Trophoblast cell (in vitro differentiated cells and primary cell): ENCODE results near the gene TAF1.
"Not testable (repeated sequence)": the region's sequence is repeated elsewhere in the genome, so short reads cannot be mapped to it uniquely, and the experiment has no call there.

ENCODE experiments used
- DNase-seq, 2 donors: peaks; one replicate each; pipeline ENCODE4 v3.0.0-alpha.2; 2016
- H2AFZ ChIP-seq: 2 replicates; pipeline ENCODE4 v1.6.1; 2013; ENCODE audit warnings: low read length, moderate library complexity, mild to moderate bottlenecking; ENCODE audit not compliant: insufficient read depth, poor library complexity
- H2AK5ac ChIP-seq: 2 replicates; pipeline ENCODE4 v1.6.1; 2013; ENCODE audit warnings: mild to moderate bottlenecking, low read length
- H2BK120ac ChIP-seq: 2 replicates; pipeline ENCODE4 v1.6.1; 2013; ENCODE audit warnings: low read length, mild to moderate bottlenecking, moderate library complexity; ENCODE audit not compliant: insufficient read depth, poor library complexity
- H2BK12ac ChIP-seq: 2 replicates; pipeline ENCODE4 v1.6.1; 2013; ENCODE audit warnings: mild to moderate bottlenecking, low read length, moderate library complexity
- H2BK5ac ChIP-seq: 2 replicates; pipeline ENCODE4 v1.6.1; 2013; ENCODE audit warnings: low read length, low read depth, moderate library complexity, mild to moderate bottlenecking; ENCODE audit not compliant: poor library complexity
- H3K14ac ChIP-seq: 2 replicates; pipeline ENCODE4 v1.6.1; 2013; ENCODE audit warnings: mild to moderate bottlenecking, low read length
- H3K18ac ChIP-seq: 2 replicates; pipeline ENCODE4 v1.6.1; 2013; ENCODE audit warnings: mild to moderate bottlenecking, low read length
- H3K23ac ChIP-seq: 2 replicates; pipeline ENCODE4 v1.6.1; 2013; ENCODE audit warnings: low read length
- H3K27ac ChIP-seq: 2 replicates; pipeline ENCODE4 v1.5.1; 2013; ENCODE audit warnings: low read depth, mild to moderate bottlenecking, inconsistent platforms, low read length, moderate library complexity
- H3K27me3 ChIP-seq: 2 replicates; pipeline ENCODE4 v1.6.1; 2013; ENCODE audit warnings: inconsistent platforms, mild to moderate bottlenecking, low read length, moderate library complexity; ENCODE audit not compliant: insufficient read depth
- H3K36me3 ChIP-seq, 2 experiments: 1 replicate in 1 of 2; 2 replicates in 1 of 2; pipeline ENCODE4 v1.6.1; 2013; ENCODE audit warnings: low read length in 2 of 2, mild to moderate bottlenecking in 2 of 2, moderate library complexity in 1 of 2; ENCODE audit not compliant: insufficient read depth in 2 of 2, control insufficient read depth in 1 of 2
- H3K4ac ChIP-seq: 2 replicates; pipeline ENCODE4 v1.6.1; 2013; ENCODE audit warnings: low read depth, mild to moderate bottlenecking, low read length, moderate library complexity
- H3K4me1 ChIP-seq, 2 experiments: 1 replicate in 1 of 2; 2 replicates in 1 of 2; pipeline ENCODE4 v1.6.1; 2013; ENCODE audit warnings: low read length in 2 of 2, mild to moderate bottlenecking in 2 of 2, moderate library complexity in 1 of 2; ENCODE audit not compliant: insufficient read depth in 2 of 2, control insufficient read depth in 1 of 2
- H3K4me2 ChIP-seq: 2 replicates; pipeline ENCODE4 v1.6.1; 2013; ENCODE audit warnings: inconsistent platforms, mild to moderate bottlenecking, low read length, moderate library complexity
- H3K4me3 ChIP-seq: 2 replicates; pipeline ENCODE4 v1.5.1; 2013; ENCODE audit warnings: mild to moderate bottlenecking, low read depth, low read length, inconsistent platforms
- H3K79me1 ChIP-seq: one replicate; pipeline ENCODE4 v1.6.1; 2013; ENCODE audit warnings: low read length
- H3K79me2 ChIP-seq: 2 replicates; pipeline ENCODE4 v1.6.1; 2013; ENCODE audit warnings: low read length, mild to moderate bottlenecking; ENCODE audit not compliant: control insufficient read depth, insufficient read depth, poor library complexity
- H3K9ac ChIP-seq: 2 replicates; pipeline ENCODE4 v1.6.1; 2013; ENCODE audit warnings: mild to moderate bottlenecking, low read length
- H3K9me3 ChIP-seq: 2 replicates; pipeline ENCODE4 v1.6.1; 2013; ENCODE audit warnings: low read depth, mild to moderate bottlenecking, control low read depth, inconsistent platforms, low read length; ENCODE audit not compliant: insufficient read depth
- H4K12ac ChIP-seq: 2 replicates; pipeline ENCODE4 v1.6.1; 2013; ENCODE audit warnings: low read depth, mild to moderate bottlenecking, low read length, moderate library complexity
- H4K8ac ChIP-seq: 2 replicates; pipeline ENCODE4 v1.6.1; 2013; ENCODE audit warnings: low read depth, mild to moderate bottlenecking, low read length, moderate library complexity
- H4K91ac ChIP-seq: one replicate; pipeline ENCODE4 v1.6.1; 2013; ENCODE audit warnings: low read depth, mild to moderate bottlenecking, low read length, moderate library complexity
- WGBS: extraction: QIAGEN DNeasy Blood & Tissue Kit; methylation state at CpG from one replicate; pipeline ENCODE4 v1.1.7; 2013; ENCODE audit warnings: missing lambda C conversion rate; ENCODE audit not compliant: insufficient read length, insufficient coverage; ENCODE audit errors: extremely low coverage; 5-methylcytosine and 5-hydroxymethylcytosine counted together

Gene TAF1

DNA sequence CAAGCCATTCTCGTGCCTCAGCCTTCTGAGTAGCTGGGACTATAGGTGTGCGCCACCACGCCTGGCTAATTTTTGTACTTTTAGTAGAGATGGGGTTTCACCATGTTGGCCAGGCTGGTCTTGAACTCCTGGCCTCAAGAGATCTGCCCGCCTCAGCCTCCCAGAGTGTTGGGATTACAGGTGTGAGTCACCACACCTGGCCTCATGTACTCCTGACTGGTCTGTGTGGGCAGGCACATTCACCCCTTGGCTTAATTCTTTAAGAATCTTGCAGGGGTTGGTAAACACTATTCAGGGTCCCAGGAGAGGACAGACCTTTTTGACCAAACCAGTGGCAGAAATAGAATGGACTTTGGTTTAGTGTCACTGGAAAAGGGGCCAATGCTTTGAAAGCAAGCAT is 25.6 kb downstream of the TAF1 start:
- H3K79me1 ChIP-seq, H3K14ac ChIP-seq, H3K9me3 ChIP-seq, H4K12ac ChIP-seq, H3K9ac ChIP-seq, H3K4me1 ChIP-seq, H3K27me3 ChIP-seq, H3K4me2 ChIP-seq, H2BK12ac ChIP-seq, H2BK120ac ChIP-seq, H3K27ac ChIP-seq, H3K4me3 ChIP-seq, H3K23ac ChIP-seq, H3K79me2 ChIP-seq, H3K4ac ChIP-seq, H3K18ac ChIP-seq, H4K91ac ChIP-seq, DNase-seq, H2AFZ ChIP-seq, H4K8ac ChIP-seq, H2AK5ac ChIP-seq, H2BK5ac ChIP-seq: not testable (repeated sequence)
- WGBS: no CpG with 5 or more reads among the region's 4 CpGs
- H3K36me3 ChIP-seq: peaks cover 32 to 48% of the 10 kb centered on the region in 2 experiments

DNA sequence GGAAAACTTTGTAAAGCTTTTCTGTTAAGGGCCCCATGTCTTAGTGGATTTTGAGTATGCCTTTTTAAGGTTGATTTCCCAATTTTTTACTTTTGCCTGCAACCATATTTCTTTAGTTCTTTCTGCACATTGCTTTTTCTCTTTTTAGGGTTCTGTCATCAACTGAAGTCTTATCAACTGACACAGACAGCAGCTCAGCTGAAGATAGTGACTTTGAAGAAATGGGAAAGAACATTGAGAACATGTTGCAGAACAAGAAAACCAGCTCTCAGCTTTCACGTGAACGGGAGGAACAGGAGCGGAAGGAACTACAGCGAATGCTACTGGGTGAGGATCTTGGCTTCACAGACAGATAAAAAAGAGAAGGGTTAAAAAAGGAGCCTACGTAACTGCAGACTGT is 27.8 kb downstream of the TAF1 start:
- H2AFZ ChIP-seq: no peak overlapping the region
- no peak overlapping the region for H2BK12ac ChIP-seq
- no peaks in the 10 kb centered on the region for H3K79me1 ChIP-seq
- H3K4me2 ChIP-seq: no peak overlapping the region
- no peak for DNase-seq
- H3K14ac ChIP-seq: no peak overlapping the region
- H3K4ac ChIP-seq: no peak overlapping the region
- H3K4me3 ChIP-seq: no peak overlapping the region
- no peaks in the 10 kb centered on the region for H3K79me2 ChIP-seq
- H2BK5ac ChIP-seq: no peak overlapping the region
- no peak overlapping the region for H2AK5ac ChIP-seq
- no CpG with 5 or more reads among the region's 5 CpGs for WGBS
- H3K27ac ChIP-seq: no peak overlapping the region
- H2BK120ac ChIP-seq: no peak overlapping the region
- H3K9me3 ChIP-seq: no peaks in the 10 kb centered on the region
- H3K36me3 ChIP-seq: peaks cover 38 to 48% of the 10 kb centered on the region in 2 experiments
- no peaks in the 10 kb centered on the region for H3K4me1 ChIP-seq
- no peak overlapping the region for H4K91ac ChIP-seq
- no peak overlapping the region for H3K18ac ChIP-seq
- no peak overlapping the region for H3K23ac ChIP-seq
- H4K12ac ChIP-seq: no peak overlapping the region
- H3K9ac ChIP-seq: no peak overlapping the region
- H4K8ac ChIP-seq: no peak overlapping the region
- H3K27me3 ChIP-seq: no peaks in the 10 kb centered on the region

GRCh38 chrX:71396576-71396975 is 30.4 kb downstream of the TAF1 start:
- H3K4ac ChIP-seq: no peak overlapping the region
- H3K27ac ChIP-seq: no peak overlapping the region
- no peak overlapping the region for H3K14ac ChIP-seq
- H2BK5ac ChIP-seq: no peak overlapping the region
- WGBS: no CpG with 5 or more reads among the region's 5 CpGs
- H3K36me3 ChIP-seq: peaks cover 33 to 42% of the 10 kb centered on the region in 2 experiments
- DNase-seq: no peak
- no peak overlapping the region for H3K18ac ChIP-seq
- no peak overlapping the region for H2BK120ac ChIP-seq
- no peak overlapping the region for H4K91ac ChIP-seq
- no peaks in the 10 kb centered on the region for H3K9me3 ChIP-seq
- H3K4me3 ChIP-seq: no peak overlapping the region
- no peak overlapping the region for H4K8ac ChIP-seq
- H3K79me2 ChIP-seq: no peaks in the 10 kb centered on the region
- H2AFZ ChIP-seq: no peak overlapping the region
- no peak overlapping the region for H4K12ac ChIP-seq
- no peak overlapping the region for H2BK12ac ChIP-seq
- H3K4me2 ChIP-seq: no peak overlapping the region
- no peaks in the 10 kb centered on the region for H3K4me1 ChIP-seq
- no peaks in the 10 kb centered on the region for H3K79me1 ChIP-seq
- no peak overlapping the region for H2AK5ac ChIP-seq
- H3K9ac ChIP-seq: no peak overlapping the region
- no peak overlapping the region for H3K23ac ChIP-seq
- H3K27me3 ChIP-seq: no peaks in the 10 kb centered on the region

- no peak overlapping the region for H3K4me3 ChIP-seq
- no peak overlapping the region for H4K91ac ChIP-seq
- H3K36me3 ChIP-seq: peaks cover 28 to 29% of the 10 kb centered on the region in 2 experiments
- H3K4me1 ChIP-seq: no peaks in the 10 kb centered on the region
- no peaks in the 10 kb centered on the region for H3K79me2 ChIP-seq
- H3K27me3 ChIP-seq: no peaks in the 10 kb centered on the region
- no peaks in the 10 kb centered on the region for H3K9me3 ChIP-seq
- H3K23ac ChIP-seq: no peak overlapping the region
- no peaks in the 10 kb centered on the region for H3K79me1 ChIP-seq
- H2BK5ac ChIP-seq: no peak overlapping the region
- no peak overlapping the region for H3K14ac ChIP-seq
- H3K9ac ChIP-seq: no peak overlapping the region
- no peak overlapping the region for H2BK12ac ChIP-seq
- no peak overlapping the region for H2AK5ac ChIP-seq
- no peak for DNase-seq
- H4K12ac ChIP-seq: no peak overlapping the region
- WGBS: no CpG with 5 or more reads among the region's 1 CpG
- no peak overlapping the region for H4K8ac ChIP-seq
- no peak overlapping the region for H3K4me2 ChIP-seq
- no peak overlapping the region for H3K27ac ChIP-seq
- H2BK120ac ChIP-seq: no peak overlapping the region
- no peak overlapping the region for H2AFZ ChIP-seq
- no peak overlapping the region for H3K4ac ChIP-seq
- no peak overlapping the region for H3K18ac ChIP-seq
Measured at GRCh38 chrX:71400710-71401109, 34.6 kb downstream of the TAF1 start.
